Measurements from ENCODE around the gene FCAMR. TPM values are rescaled to one million over a fixed set of nuclear protein-coding genes. Genes with fewer than 3 reads are reported as not detected.

Gene FCAMR
- total RNA-seq, 1 experiment from 2014 or later = not detected

- Histone ChIP-seq H3K27ac (ENCODE audit: low read depth, low read length, poor library complexity, severe bottlenecking) (no peak overlapping the region), H3K27me3 (replicated peaks; ENCODE audit: insufficient read depth, low read depth, low read length, poor library complexity) (peaks cover 17% of the 10 kb centered on the region), H3K9me3 (ENCODE audit: low read depth, low read length, poor library complexity, severe bottlenecking) (no peaks in the 10 kb centered on the region), H3K4me3 (ENCODE audit: low read depth, low read length, poor library complexity, severe bottlenecking) (no peak overlapping the region), H3K36me3 (ENCODE audit: insufficient read depth, low read length, poor library complexity, severe bottlenecking) (no peaks in the 10 kb centered on the region), H3K4me1 (ENCODE audit: insufficient read depth, low read length, poor library complexity, severe bottlenecking) (no peaks in the 10 kb centered on the region)
- ChIA-PET CTCF (no interaction called here), POLR2A (ENCODE audit: low non-redundant PET) (no interaction called here)
- TF ChIP-seq CTCF (conservative IDR thresholded peaks at IDR 0.05; ENCODE audit: low read depth, low read length) = no peak
- TF ChIP-seq EZH2 (IDR thresholded peaks at IDR 0.05; ENCODE audit: borderline replicate concordance, low read depth, low read length, poor library complexity, severe bottlenecking) = no peak
- DNase-seq (ENCODE audit: low spot score) = no peak
- intact Hi-C loops (cut with micrococcal nuclease; ENCODE audit: unreplicated experiment) = no loop called here
- BruUV-seq (replicated peaks) = no TSS peak
These were observed 8.0 kb upstream of the FCAMR start for GRCh38 chr1:206978259-206978658.

GRCh38 chr1:206975306-206975705, 5.0 kb upstream of the FCAMR start:
- CTCF ChIA-PET = no interaction called here
- BruUV-seq (replicated peaks) = no TSS peak
- no peak for DNase-seq (ENCODE audit: low spot score)
- no peaks in the 10 kb centered on the region for H3K36me3 ChIP-seq (ENCODE audit: insufficient read depth, low read length, poor library complexity, severe bottlenecking)
- H3K4me1 ChIP-seq (ENCODE audit: insufficient read depth, low read length, poor library complexity, severe bottlenecking) = no peaks in the 10 kb centered on the region
- POLR2A ChIA-PET (ENCODE audit: low non-redundant PET) = no interaction called here
- TF ChIP-seq EZH2 (IDR thresholded peaks at IDR 0.05; ENCODE audit: borderline replicate concordance, low read depth, low read length, poor library complexity, severe bottlenecking) (no peak), CTCF (conservative IDR thresholded peaks at IDR 0.05; ENCODE audit: low read depth, low read length) (no peak)
- no peaks in the 10 kb centered on the region for H3K9me3 ChIP-seq (ENCODE audit: low read depth, low read length, poor library complexity, severe bottlenecking)
- no peak overlapping the region for H3K4me3 ChIP-seq (ENCODE audit: low read depth, low read length, poor library complexity, severe bottlenecking)
- no peak overlapping the region for H3K27ac ChIP-seq (ENCODE audit: low read depth, low read length, poor library complexity, severe bottlenecking)
- intact Hi-C loops (cut with micrococcal nuclease; ENCODE audit: unreplicated experiment) = no loop called here
- H3K27me3 ChIP-seq (replicated peaks; ENCODE audit: insufficient read depth, low read depth, low read length, poor library complexity) = peaks cover 43% of the 10 kb centered on the region

- intact Hi-C loops (cut with micrococcal nuclease; ENCODE audit: unreplicated experiment) = no loop called here
- H3K4me1 ChIP-seq (ENCODE audit: insufficient read depth, low read length, poor library complexity, severe bottlenecking) = no peaks in the 10 kb centered on the region
- ChIA-PET POLR2A (ENCODE audit: low non-redundant PET) (no interaction called here), CTCF (no interaction called here)
- no peaks in the 10 kb centered on the region for H3K36me3 ChIP-seq (ENCODE audit: insufficient read depth, low read length, poor library complexity, severe bottlenecking)
- H3K9me3 ChIP-seq (ENCODE audit: low read depth, low read length, poor library complexity, severe bottlenecking) = no peaks in the 10 kb centered on the region
- no peak for DNase-seq (ENCODE audit: low spot score)
- H3K27ac ChIP-seq (ENCODE audit: low read depth, low read length, poor library complexity, severe bottlenecking) = no peak overlapping the region
- no peak overlapping the region for H3K4me3 ChIP-seq (ENCODE audit: low read depth, low read length, poor library complexity, severe bottlenecking)
- BruUV-seq (replicated peaks) = no TSS peak
- H3K27me3 ChIP-seq (replicated peaks; ENCODE audit: insufficient read depth, low read depth, low read length, poor library complexity) = peaks cover 52% of the 10 kb centered on the region
- TF ChIP-seq EZH2 (IDR thresholded peaks at IDR 0.05; ENCODE audit: borderline replicate concordance, low read depth, low read length, poor library complexity, severe bottlenecking) = no peak
- TF ChIP-seq CTCF (conservative IDR thresholded peaks at IDR 0.05; ENCODE audit: low read depth, low read length) = no peak
These were observed 3.9 kb upstream of the FCAMR start for GRCh38 chr1:206974140-206974539.

Measured in A673 (cell line).